ENCODE results near the gene UNC45B.

DNA sequence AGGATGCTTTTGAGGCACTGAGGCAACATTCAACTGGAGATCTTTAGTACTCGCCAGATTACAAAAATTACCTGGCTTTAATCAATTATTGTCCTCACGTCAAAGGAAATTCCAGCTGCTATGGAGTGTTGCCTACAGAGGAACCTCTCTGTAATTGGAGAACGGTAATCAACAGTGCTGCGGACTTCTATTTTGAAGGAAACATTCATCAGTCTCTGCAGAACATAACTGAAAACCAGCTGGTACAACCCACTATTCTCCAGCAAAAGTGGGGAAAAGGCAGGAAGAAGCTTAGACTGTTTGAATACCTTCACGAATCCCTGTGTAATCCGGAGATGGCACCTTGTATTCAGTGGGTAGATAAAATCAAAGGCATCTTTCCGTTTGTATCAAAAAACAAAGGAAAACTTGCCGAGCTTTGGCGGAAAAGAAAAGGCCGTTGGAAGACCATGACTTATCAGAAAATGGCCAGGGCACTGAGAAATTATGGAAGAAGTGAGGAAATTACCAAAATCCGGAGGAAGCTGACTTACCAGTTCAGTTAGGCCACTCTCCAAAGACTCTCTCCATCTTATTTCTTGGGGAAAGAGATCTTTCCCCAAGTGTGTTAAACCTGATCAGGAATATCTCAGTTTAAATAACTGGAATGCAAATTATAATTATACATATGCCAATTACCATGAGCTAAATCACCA, 43.5 kb downstream of the UNC45B start:
- no peak for TF ChIP-seq FOXK2 (IDR thresholded peaks at IDR 0.05)
- TF ChIP-seq TARDBP (IDR thresholded peaks at IDR 0.05), result no peak
- no peak for TF ChIP-seq SUZ12 (IDR thresholded peaks at IDR 0.05)
- no peak for TF ChIP-seq SP1 (IDR thresholded peaks at IDR 0.05)
- no peak for TF ChIP-seq ARNT (IDR thresholded peaks at IDR 0.05)
- TF ChIP-seq NFRKB (IDR thresholded peaks at IDR 0.05), result no peak
- TF ChIP-seq ZNF384 (IDR thresholded peaks at IDR 0.05), result no peak

Data from HEK293T (cell line).